ENCODE results near the gene CAPN10.

CAPN10 gene

GRCh38 chr2:240603081-240603835 is 16.7 kb downstream of the CAPN10 start:
- H3K9me3 ChIP-seq (ENCODE audit: control insufficient read depth, low read depth, low read length), result no peaks in the 10 kb centered on the region
- no peak overlapping the region for H3K27ac ChIP-seq (ENCODE audit: low read length)
- H3K9ac ChIP-seq (ENCODE audit: low read length), result no peak overlapping the region
- H3K4me1 ChIP-seq (ENCODE audit: control insufficient read depth, low read depth, low read length), result no peaks in the 10 kb centered on the region
- no peaks in the 10 kb centered on the region for H3K27me3 ChIP-seq (ENCODE audit: control insufficient read depth, insufficient read depth, low read length)
- H3K36me3 ChIP-seq (ENCODE audit: control insufficient read depth, low read depth, low read length), result no peaks in the 10 kb centered on the region
- H3K4me3 ChIP-seq (ENCODE audit: low read length), result no peak overlapping the region

- H3K27ac ChIP-seq (ENCODE audit: low read length), result no peak overlapping the region
- H3K9ac ChIP-seq (ENCODE audit: low read length), result no peak overlapping the region
- H3K4me1 ChIP-seq (ENCODE audit: control insufficient read depth, low read depth, low read length), result no peaks in the 10 kb centered on the region
- no peaks in the 10 kb centered on the region for H3K9me3 ChIP-seq (ENCODE audit: control insufficient read depth, low read depth, low read length)
- no peak overlapping the region for H3K4me3 ChIP-seq (ENCODE audit: low read length)
- H3K27me3 ChIP-seq (ENCODE audit: control insufficient read depth, insufficient read depth, low read length), result no peaks in the 10 kb centered on the region
- no peaks in the 10 kb centered on the region for H3K36me3 ChIP-seq (ENCODE audit: control insufficient read depth, low read depth, low read length)
Observed at GRCh38 chr2:240603846-240604245, 17.3 kb downstream of the CAPN10 start.

GRCh38 chr2:240604291-240604938 is 17.9 kb downstream of the CAPN10 start:
- no peak overlapping the region for H3K27ac ChIP-seq (ENCODE audit: low read length)
- no peaks in the 10 kb centered on the region for H3K4me1 ChIP-seq (ENCODE audit: control insufficient read depth, low read depth, low read length)
- H3K9ac ChIP-seq (ENCODE audit: low read length), result no peak overlapping the region

GRCh38 chr2:240604939-240605716 is 18.6 kb downstream of the CAPN10 start:
- Histone ChIP-seq H3K27me3 (ENCODE audit: control insufficient read depth, insufficient read depth, low read length) (no peaks in the 10 kb centered on the region), H3K9me3 (ENCODE audit: control insufficient read depth, low read depth, low read length) (no peaks in the 10 kb centered on the region), H3K9ac (ENCODE audit: low read length) (no peak overlapping the region)

More at GRCh38 chr2:240604291-240604938, 17.9 kb downstream of the CAPN10 start:
- Histone ChIP-seq H3K9me3 (ENCODE audit: control insufficient read depth, low read depth, low read length) (no peaks in the 10 kb centered on the region), H3K4me3 (ENCODE audit: low read length) (no peak overlapping the region), H3K36me3 (ENCODE audit: control insufficient read depth, low read depth, low read length) (no peaks in the 10 kb centered on the region), H3K27me3 (ENCODE audit: control insufficient read depth, insufficient read depth, low read length) (no peaks in the 10 kb centered on the region)

GRCh38 chr2:240605867-240606743 is 19.6 kb downstream of the CAPN10 start:
- Histone ChIP-seq H3K4me3 (ENCODE audit: low read length) (no peak overlapping the region), H3K36me3 (ENCODE audit: control insufficient read depth, low read depth, low read length) (no peaks in the 10 kb centered on the region), H3K27me3 (ENCODE audit: control insufficient read depth, insufficient read depth, low read length) (no peaks in the 10 kb centered on the region)

More at GRCh38 chr2:240604939-240605716, 18.6 kb downstream of the CAPN10 start:
- Histone ChIP-seq H3K4me3 (ENCODE audit: low read length) (no peak overlapping the region), H3K36me3 (ENCODE audit: control insufficient read depth, low read depth, low read length) (no peaks in the 10 kb centered on the region), H3K4me1 (ENCODE audit: control insufficient read depth, low read depth, low read length) (no peaks in the 10 kb centered on the region), H3K27ac (ENCODE audit: low read length) (no peak overlapping the region)

GRCh38 chr2:240611601-240612210 is 25.2 kb downstream of the CAPN10 start:
- peaks cover 17% of the 10 kb centered on the region for H3K9me3 ChIP-seq (ENCODE audit: control insufficient read depth, low read depth, low read length)
- H3K27ac ChIP-seq (ENCODE audit: low read length), result no peak overlapping the region
- no peak overlapping the region for H3K9ac ChIP-seq (ENCODE audit: low read length)

More at GRCh38 chr2:240605867-240606743, 19.6 kb downstream of the CAPN10 start:
- H3K27ac ChIP-seq (ENCODE audit: low read length), result no peak overlapping the region
- no peak overlapping the region for H3K9ac ChIP-seq (ENCODE audit: low read length)
- H3K4me1 ChIP-seq (ENCODE audit: control insufficient read depth, low read depth, low read length), result no peaks in the 10 kb centered on the region
- H3K9me3 ChIP-seq (ENCODE audit: control insufficient read depth, low read depth, low read length), result no peaks in the 10 kb centered on the region

GRCh38 chr2:240613781-240614180 is 27.2 kb downstream of the CAPN10 start:
- no peak overlapping the region for H3K9ac ChIP-seq (ENCODE audit: low read length)
- H3K4me1 ChIP-seq (ENCODE audit: control insufficient read depth, low read depth, low read length), result no peaks in the 10 kb centered on the region
- H3K36me3 ChIP-seq (ENCODE audit: control insufficient read depth, low read depth, low read length), result no peaks in the 10 kb centered on the region
- H3K27ac ChIP-seq (ENCODE audit: low read length), result no peak overlapping the region
- no peak overlapping the region for H3K4me3 ChIP-seq (ENCODE audit: low read length)
- H3K9me3 ChIP-seq (ENCODE audit: control insufficient read depth, low read depth, low read length), result peaks cover 29% of the 10 kb centered on the region
- H3K27me3 ChIP-seq (ENCODE audit: control insufficient read depth, insufficient read depth, low read length), result no peaks in the 10 kb centered on the region

More at GRCh38 chr2:240611601-240612210, 25.2 kb downstream of the CAPN10 start:
- Histone ChIP-seq H3K36me3 (ENCODE audit: control insufficient read depth, low read depth, low read length) (no peaks in the 10 kb centered on the region), H3K4me3 (ENCODE audit: low read length) (no peak overlapping the region), H3K4me1 (ENCODE audit: control insufficient read depth, low read depth, low read length) (no peaks in the 10 kb centered on the region), H3K27me3 (ENCODE audit: control insufficient read depth, insufficient read depth, low read length) (no peaks in the 10 kb centered on the region)

GRCh38 chr2:240614391-240614790 is 27.9 kb downstream of the CAPN10 start:
- Histone ChIP-seq H3K9ac (ENCODE audit: low read length) (no peak overlapping the region), H3K27ac (ENCODE audit: low read length) (no peak overlapping the region), H3K36me3 (ENCODE audit: control insufficient read depth, low read depth, low read length) (no peaks in the 10 kb centered on the region), H3K9me3 (ENCODE audit: control insufficient read depth, low read depth, low read length) (peaks cover 29% of the 10 kb centered on the region), H3K4me1 (ENCODE audit: control insufficient read depth, low read depth, low read length) (no peaks in the 10 kb centered on the region), H3K4me3 (ENCODE audit: low read length) (no peak overlapping the region), H3K27me3 (ENCODE audit: control insufficient read depth, insufficient read depth, low read length) (no peaks in the 10 kb centered on the region)

- no peak overlapping the region for H3K27ac ChIP-seq (ENCODE audit: low read length)
- no peaks in the 10 kb centered on the region for H3K4me1 ChIP-seq (ENCODE audit: control insufficient read depth, low read depth, low read length)
- H3K4me3 ChIP-seq (ENCODE audit: low read length), result no peak overlapping the region
- peaks cover 29% of the 10 kb centered on the region for H3K9me3 ChIP-seq (ENCODE audit: control insufficient read depth, low read depth, low read length)
- no peaks in the 10 kb centered on the region for H3K27me3 ChIP-seq (ENCODE audit: control insufficient read depth, insufficient read depth, low read length)
- H3K9ac ChIP-seq (ENCODE audit: low read length), result no peak overlapping the region
- H3K36me3 ChIP-seq (ENCODE audit: control insufficient read depth, low read depth, low read length), result no peaks in the 10 kb centered on the region
Observed at GRCh38 chr2:240615396-240615795, 28.9 kb downstream of the CAPN10 start.

GRCh38 chr2:240615820-240616547 is 29.4 kb downstream of the CAPN10 start:
- no peak overlapping the region for H3K9ac ChIP-seq (ENCODE audit: low read length)
- no peaks in the 10 kb centered on the region for H3K36me3 ChIP-seq (ENCODE audit: control insufficient read depth, low read depth, low read length)
- H3K4me3 ChIP-seq (ENCODE audit: low read length), result no peak overlapping the region
- H3K27me3 ChIP-seq (ENCODE audit: control insufficient read depth, insufficient read depth, low read length), result no peaks in the 10 kb centered on the region
- peaks cover 29% of the 10 kb centered on the region for H3K9me3 ChIP-seq (ENCODE audit: control insufficient read depth, low read depth, low read length)
- no peaks in the 10 kb centered on the region for H3K4me1 ChIP-seq (ENCODE audit: control insufficient read depth, low read depth, low read length)
- no peak overlapping the region for H3K27ac ChIP-seq (ENCODE audit: low read length)

Data from iPS-18a (cell line).